ENCODE data around the gene CDH6.

DNA sequence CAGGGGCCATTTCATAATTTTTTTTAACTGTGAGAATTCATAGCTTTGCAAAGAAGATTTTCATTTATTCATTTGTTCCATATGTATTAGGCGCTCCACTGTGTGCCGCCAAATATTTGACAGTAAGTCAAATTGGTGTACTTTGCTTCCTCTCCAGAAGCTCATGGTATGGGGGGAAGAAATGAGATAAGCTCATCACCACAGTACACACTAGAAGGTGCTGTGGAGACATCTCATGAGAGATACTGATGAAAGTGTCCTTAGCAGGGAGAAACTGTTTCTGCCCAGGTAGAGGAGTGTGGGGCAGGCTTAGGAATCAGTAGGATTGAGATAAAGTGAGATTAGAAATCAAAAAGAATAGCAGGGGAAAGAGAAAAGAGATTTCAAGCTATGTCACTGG is 136.2 kb downstream of the CDH6 start:
- TF ChIP-seq ZNF274 (IDR thresholded peaks at IDR 0.05; ENCODE audit: low read depth, low read length) (no peak), YY1 (IDR thresholded peaks at IDR 0.05; ENCODE audit: insufficient read depth, insufficient read length) (no peak)

Measured in NT2/D1 (cell line).